ENCODE measurements around the gene AOPEP.

DNA sequence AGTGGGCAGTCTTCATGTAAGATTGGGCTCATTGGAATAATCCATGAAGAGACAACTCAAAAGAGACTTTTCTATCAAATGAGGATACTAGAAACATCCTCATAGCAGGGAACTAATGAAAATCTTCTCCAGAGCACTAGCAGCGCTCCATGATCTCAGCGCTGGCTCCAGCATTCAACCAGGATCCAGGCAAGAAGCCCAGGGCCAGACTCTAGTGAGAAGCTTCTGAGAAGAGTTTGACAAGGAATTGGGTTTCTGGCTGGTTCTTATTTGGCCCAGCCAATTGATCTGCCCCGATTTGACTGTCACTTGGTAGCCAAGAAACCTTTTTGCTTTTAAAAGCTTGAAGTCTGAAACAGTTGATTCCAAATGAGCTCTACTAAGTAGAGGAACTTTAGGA is 60.1 kb downstream of the AOPEP start:
- TF ChIP-seq TAF1 (IDR thresholded peaks at IDR 0.05; ENCODE audit: low read depth): no peak
- TF ChIP-seq, protein P1, sequence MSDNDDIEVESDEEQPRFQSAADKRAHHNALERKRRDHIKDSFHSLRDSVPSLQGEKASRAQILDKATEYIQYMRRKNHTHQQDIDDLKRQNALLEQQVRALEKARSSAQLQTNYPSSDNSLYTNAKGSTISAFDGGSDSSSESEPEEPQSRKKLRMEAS (IDR thresholded peaks at IDR 0.05): no peak
- TF ChIP-seq CREB1 (IDR thresholded peaks at IDR 0.05; ENCODE audit: low read depth): no peak
- no peak for TF ChIP-seq CEBPB (IDR thresholded peaks at IDR 0.05)
- no peak for TF ChIP-seq EP300 (IDR thresholded peaks at IDR 0.05; ENCODE audit: borderline replicate concordance)
- TF ChIP-seq, protein P2, sequence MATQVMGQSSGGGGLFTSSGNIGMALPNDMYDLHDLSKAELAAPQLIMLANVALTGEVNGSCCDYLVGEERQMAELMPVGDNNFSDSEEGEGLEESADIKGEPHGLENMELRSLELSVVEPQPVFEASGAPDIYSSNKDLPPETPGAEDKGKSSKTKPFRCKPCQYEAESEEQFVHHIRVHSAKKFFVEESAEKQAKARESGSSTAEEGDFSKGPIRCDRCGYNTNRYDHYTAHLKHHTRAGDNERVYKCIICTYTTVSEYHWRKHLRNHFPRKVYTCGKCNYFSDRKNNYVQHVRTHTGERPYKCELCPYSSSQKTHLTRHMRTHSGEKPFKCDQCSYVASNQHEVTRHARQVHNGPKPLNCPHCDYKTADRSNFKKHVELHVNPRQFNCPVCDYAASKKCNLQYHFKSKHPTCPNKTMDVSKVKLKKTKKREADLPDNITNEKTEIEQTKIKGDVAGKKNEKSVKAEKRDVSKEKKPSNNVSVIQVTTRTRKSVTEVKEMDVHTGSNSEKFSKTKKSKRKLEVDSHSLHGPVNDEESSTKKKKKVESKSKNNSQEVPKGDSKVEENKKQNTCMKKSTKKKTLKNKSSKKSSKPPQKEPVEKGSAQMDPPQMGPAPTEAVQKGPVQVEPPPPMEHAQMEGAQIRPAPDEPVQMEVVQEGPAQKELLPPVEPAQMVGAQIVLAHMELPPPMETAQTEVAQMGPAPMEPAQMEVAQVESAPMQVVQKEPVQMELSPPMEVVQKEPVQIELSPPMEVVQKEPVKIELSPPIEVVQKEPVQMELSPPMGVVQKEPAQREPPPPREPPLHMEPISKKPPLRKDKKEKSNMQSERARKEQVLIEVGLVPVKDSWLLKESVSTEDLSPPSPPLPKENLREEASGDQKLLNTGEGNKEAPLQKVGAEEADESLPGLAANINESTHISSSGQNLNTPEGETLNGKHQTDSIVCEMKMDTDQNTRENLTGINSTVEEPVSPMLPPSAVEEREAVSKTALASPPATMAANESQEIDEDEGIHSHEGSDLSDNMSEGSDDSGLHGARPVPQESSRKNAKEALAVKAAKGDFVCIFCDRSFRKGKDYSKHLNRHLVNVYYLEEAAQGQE (IDR thresholded peaks at IDR 0.05; ENCODE audit: low read depth): no peak
- TF ChIP-seq RAD21 (IDR thresholded peaks at IDR 0.05; ENCODE audit: low read depth): no peak
- TF ChIP-seq, protein P3, sequence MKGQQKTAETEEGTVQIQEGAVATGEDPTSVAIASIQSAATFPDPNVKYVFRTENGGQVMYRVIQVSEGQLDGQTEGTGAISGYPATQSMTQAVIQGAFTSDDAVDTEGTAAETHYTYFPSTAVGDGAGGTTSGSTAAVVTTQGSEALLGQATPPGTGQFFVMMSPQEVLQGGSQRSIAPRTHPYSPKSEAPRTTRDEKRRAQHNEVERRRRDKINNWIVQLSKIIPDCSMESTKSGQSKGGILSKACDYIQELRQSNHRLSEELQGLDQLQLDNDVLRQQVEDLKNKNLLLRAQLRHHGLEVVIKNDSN (IDR thresholded peaks at IDR 0.05): no peak
- no peak for TF ChIP-seq FOXM1 (IDR thresholded peaks at IDR 0.05; ENCODE audit: borderline replicate concordance, low read depth)
- TF ChIP-seq YY1 (IDR thresholded peaks at IDR 0.05; ENCODE audit: low read depth): no peak
- no peak for TF ChIP-seq TEAD4 (IDR thresholded peaks at IDR 0.05)
- TF ChIP-seq ZBTB7A (IDR thresholded peaks at IDR 0.05; ENCODE audit: low read depth): no peak
